ENCODE data around the gene KDM2A.

DNA sequence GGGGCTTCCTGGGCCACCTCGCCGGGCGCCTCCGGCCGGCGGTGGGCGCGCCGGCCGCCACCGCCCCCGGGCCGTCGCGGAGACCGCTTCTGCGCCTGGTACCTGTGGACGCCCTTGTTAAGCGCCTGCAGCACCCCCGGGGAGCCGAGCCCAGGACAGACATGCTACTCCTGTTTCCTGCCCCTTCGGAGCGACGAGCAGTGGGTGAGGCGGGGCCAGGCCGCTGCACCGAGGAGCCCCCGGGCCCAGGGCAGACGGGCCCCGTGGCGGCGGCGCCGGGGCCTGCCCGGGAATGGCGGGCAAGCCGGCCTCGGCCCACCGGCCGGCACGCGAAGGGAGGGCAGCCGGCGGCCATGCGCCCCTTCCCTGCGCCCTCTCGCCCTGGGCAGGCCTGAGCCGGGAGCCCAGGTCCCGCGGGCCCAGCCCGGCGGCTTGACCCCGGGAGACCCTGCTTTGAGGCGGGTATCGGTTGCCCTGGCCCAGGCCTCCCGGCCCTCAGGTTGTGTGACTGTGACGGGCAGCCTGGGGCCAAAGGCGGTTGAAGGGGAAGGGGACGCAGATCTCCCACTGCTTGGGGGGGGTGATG lies 789 bp upstream of the KDM2A start:
- TF ChIP-seq, protein P1, sequence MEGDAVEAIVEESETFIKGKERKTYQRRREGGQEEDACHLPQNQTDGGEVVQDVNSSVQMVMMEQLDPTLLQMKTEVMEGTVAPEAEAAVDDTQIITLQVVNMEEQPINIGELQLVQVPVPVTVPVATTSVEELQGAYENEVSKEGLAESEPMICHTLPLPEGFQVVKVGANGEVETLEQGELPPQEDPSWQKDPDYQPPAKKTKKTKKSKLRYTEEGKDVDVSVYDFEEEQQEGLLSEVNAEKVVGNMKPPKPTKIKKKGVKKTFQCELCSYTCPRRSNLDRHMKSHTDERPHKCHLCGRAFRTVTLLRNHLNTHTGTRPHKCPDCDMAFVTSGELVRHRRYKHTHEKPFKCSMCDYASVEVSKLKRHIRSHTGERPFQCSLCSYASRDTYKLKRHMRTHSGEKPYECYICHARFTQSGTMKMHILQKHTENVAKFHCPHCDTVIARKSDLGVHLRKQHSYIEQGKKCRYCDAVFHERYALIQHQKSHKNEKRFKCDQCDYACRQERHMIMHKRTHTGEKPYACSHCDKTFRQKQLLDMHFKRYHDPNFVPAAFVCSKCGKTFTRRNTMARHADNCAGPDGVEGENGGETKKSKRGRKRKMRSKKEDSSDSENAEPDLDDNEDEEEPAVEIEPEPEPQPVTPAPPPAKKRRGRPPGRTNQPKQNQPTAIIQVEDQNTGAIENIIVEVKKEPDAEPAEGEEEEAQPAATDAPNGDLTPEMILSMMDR (IDR thresholded peaks at IDR 0.05; ENCODE audit: insufficient read depth, low read length): no peak
- no peak; the same call in 1 of the 2 replicates for TF ChIP-seq POLR2AphosphoS5 (IDR thresholded peaks at IDR 0.05; ENCODE audit: low read depth)
- TF ChIP-seq, protein P2, sequence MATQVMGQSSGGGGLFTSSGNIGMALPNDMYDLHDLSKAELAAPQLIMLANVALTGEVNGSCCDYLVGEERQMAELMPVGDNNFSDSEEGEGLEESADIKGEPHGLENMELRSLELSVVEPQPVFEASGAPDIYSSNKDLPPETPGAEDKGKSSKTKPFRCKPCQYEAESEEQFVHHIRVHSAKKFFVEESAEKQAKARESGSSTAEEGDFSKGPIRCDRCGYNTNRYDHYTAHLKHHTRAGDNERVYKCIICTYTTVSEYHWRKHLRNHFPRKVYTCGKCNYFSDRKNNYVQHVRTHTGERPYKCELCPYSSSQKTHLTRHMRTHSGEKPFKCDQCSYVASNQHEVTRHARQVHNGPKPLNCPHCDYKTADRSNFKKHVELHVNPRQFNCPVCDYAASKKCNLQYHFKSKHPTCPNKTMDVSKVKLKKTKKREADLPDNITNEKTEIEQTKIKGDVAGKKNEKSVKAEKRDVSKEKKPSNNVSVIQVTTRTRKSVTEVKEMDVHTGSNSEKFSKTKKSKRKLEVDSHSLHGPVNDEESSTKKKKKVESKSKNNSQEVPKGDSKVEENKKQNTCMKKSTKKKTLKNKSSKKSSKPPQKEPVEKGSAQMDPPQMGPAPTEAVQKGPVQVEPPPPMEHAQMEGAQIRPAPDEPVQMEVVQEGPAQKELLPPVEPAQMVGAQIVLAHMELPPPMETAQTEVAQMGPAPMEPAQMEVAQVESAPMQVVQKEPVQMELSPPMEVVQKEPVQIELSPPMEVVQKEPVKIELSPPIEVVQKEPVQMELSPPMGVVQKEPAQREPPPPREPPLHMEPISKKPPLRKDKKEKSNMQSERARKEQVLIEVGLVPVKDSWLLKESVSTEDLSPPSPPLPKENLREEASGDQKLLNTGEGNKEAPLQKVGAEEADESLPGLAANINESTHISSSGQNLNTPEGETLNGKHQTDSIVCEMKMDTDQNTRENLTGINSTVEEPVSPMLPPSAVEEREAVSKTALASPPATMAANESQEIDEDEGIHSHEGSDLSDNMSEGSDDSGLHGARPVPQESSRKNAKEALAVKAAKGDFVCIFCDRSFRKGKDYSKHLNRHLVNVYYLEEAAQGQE (IDR thresholded peaks at IDR 0.05; ENCODE audit: insufficient replicate concordance, low read depth): no peak
- TF ChIP-seq SPI1 (IDR thresholded peaks at IDR 0.05; ENCODE audit: borderline replicate concordance, low read depth): no peak

All from HL-60 (cell line).